NCI-H2196 treated with DMSO at 0.1 percent for 48 hours (cell line): Measurements from ENCODE around the gene PLEKHM3.
"Not testable (repeated sequence)": the region's sequence is repeated elsewhere in the genome, so short reads cannot be mapped to it uniquely, and the experiment has no call there.

Experiments used
- DNase-seq: peaks from one replicate; lab custom pipeline; 2025; ENCODE audit not compliant: unreplicated experiment; lab: John Stamatoyannopoulos, UW

PLEKHM3 gene

GRCh38 chr2:207951734-207952470 lies 73.4 kb downstream of the PLEKHM3 start:
- no peak for DNase-seq

- DNase-seq = no peak
These were observed 74.6 kb downstream of the PLEKHM3 start for GRCh38 chr2:207950761-207951114.

- no peak for DNase-seq
These were observed 75.1 kb downstream of the PLEKHM3 start for GRCh38 chr2:207950063-207950760.

GRCh38 chr2:207949245-207949644 lies 76.1 kb downstream of the PLEKHM3 start:
- not testable (repeated sequence) for DNase-seq

- DNase-seq = no peak
These were observed 80.2 kb downstream of the PLEKHM3 start for GRCh38 chr2:207944979-207945600.

GRCh38 chr2:207944334-207944733 lies 81.0 kb downstream of the PLEKHM3 start:
- DNase-seq = no peak

- DNase-seq = no peak
These were observed 85.8 kb downstream of the PLEKHM3 start for GRCh38 chr2:207939342-207940108.

GRCh38 chr2:207938886-207939285 lies 86.4 kb downstream of the PLEKHM3 start:
- DNase-seq = no peak

GRCh38 chr2:207938415-207938814 lies 86.9 kb downstream of the PLEKHM3 start:
- DNase-seq = no peak

- no peak for DNase-seq
These were observed 87.5 kb downstream of the PLEKHM3 start for GRCh38 chr2:207937823-207938222.

GRCh38 chr2:207937253-207937652 lies 88.1 kb downstream of the PLEKHM3 start:
- DNase-seq = no peak

GRCh38 chr2:207936380-207936779 lies 88.9 kb downstream of the PLEKHM3 start:
- DNase-seq = no peak

GRCh38 chr2:207935991-207936370 lies 89.3 kb downstream of the PLEKHM3 start:
- DNase-seq = no peak

GRCh38 chr2:207935121-207935990 lies 90.0 kb downstream of the PLEKHM3 start:
- DNase-seq = no peak

GRCh38 chr2:207934720-207935119 lies 90.6 kb downstream of the PLEKHM3 start:
- DNase-seq = no peak

GRCh38 chr2:207933396-207934065 lies 91.8 kb downstream of the PLEKHM3 start:
- no peak for DNase-seq

- no peak for DNase-seq
These were observed 93.2 kb downstream of the PLEKHM3 start for GRCh38 chr2:207932106-207932505.

GRCh38 chr2:207930747-207931146 lies 94.6 kb downstream of the PLEKHM3 start:
- peak; percentile 36 for DNase-seq

GRCh38 chr2:207929923-207930322 lies 95.4 kb downstream of the PLEKHM3 start:
- no peak for DNase-seq

- DNase-seq = no peak
These were observed 97.2 kb downstream of the PLEKHM3 start for GRCh38 chr2:207928079-207928478.
